ENCODE data around the gene BAIAP2.

GRCh38 chr17:81132197-81132540 is 97.2 kb downstream of the BAIAP2 start:
- TF ChIP-seq CTCF (IDR thresholded peaks at IDR 0.05; ENCODE audit: poor library complexity, severe bottlenecking): no peak
- no peak for TF ChIP-seq EP300 (conservative IDR thresholded peaks at IDR 0.05; ENCODE audit: poor library complexity, severe bottlenecking)
